KOPT-K1 (cell line): Measurements from ENCODE around the gene STARD3.

ENCODE experiments used
- H3K27ac ChIP-seq: fragments of 200-600 bp; sonication (generic); 2 replicates; pipeline ENCODE4 v1.5.1; 2016; ENCODE audit warnings: antibody characterized with exemption, mild to moderate bottlenecking, low read depth, low read length; ENCODE audit not compliant: poor library complexity, severe bottlenecking
- H3K36me3 ChIP-seq: fragments of 200-600 bp; sonication (generic); 2 replicates; pipeline ENCODE4 v1.5.1; 2017; ENCODE audit warnings: antibody characterized with exemption, mild to moderate bottlenecking, low read length, moderate library complexity; ENCODE audit not compliant: insufficient read depth
- H3K9me3 ChIP-seq: fragments of 200-600 bp; sonication (generic); 2 replicates; pipeline ENCODE4 v1.5.1; 2017; ENCODE audit warnings: antibody characterized with exemption, low read length, mild to moderate bottlenecking; ENCODE audit not compliant: insufficient read depth, poor library complexity, severe bottlenecking

STARD3 gene

GRCh38 chr17:39636587-39636926, 387 bp upstream of the STARD3 start:
- Histone ChIP-seq H3K9me3 (no peaks in the 10 kb centered on the region), H3K27ac (peak overlapping the region; percentile 82), H3K36me3 (peaks cover 15% of the 10 kb centered on the region; the same call in 1 of the 2 replicates)

DNA sequence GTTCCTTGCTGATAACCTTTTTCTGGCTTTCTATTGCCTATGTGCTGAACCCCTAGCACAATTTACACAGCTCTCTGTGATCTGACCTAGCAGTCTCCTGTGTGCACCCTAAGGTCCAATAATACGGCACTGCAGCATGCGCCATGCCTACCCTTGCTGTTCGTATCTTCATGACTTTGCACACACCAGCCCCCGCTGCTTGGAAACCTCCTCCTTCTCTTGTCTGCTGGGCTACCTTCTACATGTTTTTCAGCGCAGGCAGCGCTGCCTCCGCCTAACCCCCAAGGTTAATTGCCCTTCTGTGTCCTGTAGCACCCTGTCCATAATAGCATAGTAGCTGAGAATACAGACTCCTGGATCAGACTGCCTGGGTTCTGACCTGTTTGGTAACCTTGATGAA, 1.4 kb downstream of the STARD3 start:
- Histone ChIP-seq H3K27ac (peak overlapping the region; percentile 82), H3K9me3 (no peaks in the 10 kb centered on the region), H3K36me3 (peaks cover 15% of the 10 kb centered on the region; the same call in 1 of the 2 replicates)

DNA sequence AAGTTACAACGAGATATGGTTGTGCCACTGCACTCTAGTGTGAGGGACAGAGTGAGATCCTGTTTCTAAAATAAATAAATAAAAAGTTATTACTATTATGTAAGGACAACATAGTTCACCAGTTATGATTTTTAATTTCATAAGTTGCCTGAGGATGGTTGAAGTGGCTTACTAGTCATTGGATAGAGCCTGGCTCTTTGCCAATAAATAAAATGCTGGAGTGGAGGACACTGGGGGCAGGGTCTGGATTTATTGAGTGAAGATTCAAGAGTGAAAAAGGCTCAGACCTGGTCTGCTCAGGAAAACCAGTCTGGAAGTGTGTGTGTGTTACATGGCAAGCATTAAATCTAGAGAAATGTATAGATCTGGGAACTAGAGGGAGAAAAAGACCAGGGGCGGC, 2.1 kb downstream of the STARD3 start:
- H3K9me3 ChIP-seq, result no peaks in the 10 kb centered on the region
- H3K36me3 ChIP-seq, result peaks cover 15% of the 10 kb centered on the region; the same call in 1 of the 2 replicates
- no peak overlapping the region for H3K27ac ChIP-seq

- no peaks in the 10 kb centered on the region for H3K9me3 ChIP-seq
- peaks cover 15% of the 10 kb centered on the region; the same call in 1 of the 2 replicates for H3K36me3 ChIP-seq
- H3K27ac ChIP-seq, result no peak overlapping the region
Measured at GRCh38 chr17:39639566-39640458, 2.9 kb downstream of the STARD3 start.

- Histone ChIP-seq H3K9me3 (no peaks in the 10 kb centered on the region), H3K27ac (no peak overlapping the region), H3K36me3 (peaks cover 18% of the 10 kb centered on the region; the same call in 1 of the 2 replicates)
Measured at GRCh38 chr17:39640591-39641031, 3.7 kb downstream of the STARD3 start.

DNA sequence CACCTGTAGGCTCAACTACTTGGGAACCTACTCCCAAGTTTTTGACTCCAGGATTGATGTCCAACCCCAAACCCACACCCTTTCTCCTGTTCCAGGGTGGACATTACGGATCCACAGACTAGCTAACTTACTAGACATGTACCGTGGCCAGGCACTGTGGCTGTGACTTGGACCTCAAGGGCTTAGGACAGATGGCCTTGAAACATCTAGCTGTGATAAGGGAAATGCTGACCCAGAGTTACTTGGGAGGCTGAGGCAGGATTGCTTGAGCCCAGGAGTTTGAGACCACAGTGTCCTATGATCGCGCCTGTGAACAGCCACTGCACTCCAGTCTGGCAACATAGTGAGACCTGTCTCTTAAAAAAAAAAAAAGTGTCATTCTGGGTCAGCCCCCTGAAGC, 4.2 kb downstream of the STARD3 start:
- Histone ChIP-seq H3K27ac (no peak overlapping the region), H3K36me3 (peaks cover 18% of the 10 kb centered on the region; the same call in 1 of the 2 replicates), H3K9me3 (no peaks in the 10 kb centered on the region)

GRCh38 chr17:39641883-39642282, 4.9 kb downstream of the STARD3 start:
- Histone ChIP-seq H3K9me3 (no peaks in the 10 kb centered on the region), H3K27ac (no peak overlapping the region), H3K36me3 (peaks cover 18% of the 10 kb centered on the region; the same call in 1 of the 2 replicates)

DNA sequence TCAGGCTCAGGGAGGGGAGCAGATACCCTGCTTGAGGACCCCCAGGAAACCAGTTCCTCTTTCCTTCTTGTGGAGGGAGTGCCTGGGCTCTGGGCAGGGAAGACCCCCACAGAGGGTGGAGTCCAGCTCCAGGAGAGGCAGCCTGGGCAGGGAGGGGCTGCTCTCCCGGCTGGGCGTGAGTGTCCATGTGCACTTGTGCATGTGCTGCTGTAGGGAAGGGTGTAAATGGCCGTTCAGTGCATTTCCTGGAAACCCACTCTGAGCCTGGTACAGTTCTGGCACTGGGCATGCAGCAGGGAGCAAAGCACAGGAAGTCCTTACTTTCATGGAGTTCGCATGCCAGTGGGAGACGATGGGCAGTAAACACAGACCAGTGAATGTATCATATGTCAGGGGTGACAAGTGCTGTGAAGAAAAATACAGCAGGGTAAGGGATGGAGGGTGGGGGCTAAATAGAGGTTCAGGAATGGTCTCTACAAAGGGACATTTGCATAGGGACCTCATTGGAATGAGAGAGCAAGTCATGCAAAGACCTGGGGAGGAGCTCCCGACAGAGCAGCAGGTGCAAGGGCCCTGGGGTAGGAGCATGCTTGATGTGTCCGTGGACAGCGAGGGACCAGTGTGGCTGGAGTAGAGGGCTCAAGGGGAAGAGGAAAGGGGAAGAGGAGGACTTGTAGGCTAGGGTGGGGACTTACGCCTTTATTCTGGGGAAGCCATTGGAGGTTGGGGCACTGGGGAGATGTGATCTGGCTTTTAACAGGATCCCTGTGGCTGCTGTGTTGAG, 5.5 kb downstream of the STARD3 start:
- Histone ChIP-seq H3K36me3 (peaks cover 18% of the 10 kb centered on the region; the same call in 1 of the 2 replicates), H3K27ac (no peak overlapping the region), H3K9me3 (no peaks in the 10 kb centered on the region)

- Histone ChIP-seq H3K9me3 (no peaks in the 10 kb centered on the region), H3K27ac (no peak overlapping the region), H3K36me3 (peaks cover 18% of the 10 kb centered on the region; the same call in 1 of the 2 replicates)
Measured at GRCh38 chr17:39643271-39643670, 6.3 kb downstream of the STARD3 start.

- no peaks in the 10 kb centered on the region for H3K9me3 ChIP-seq
- no peak overlapping the region for H3K27ac ChIP-seq
- H3K36me3 ChIP-seq, result peaks cover 17% of the 10 kb centered on the region
Measured at GRCh38 chr17:39647256-39647655, 10.3 kb downstream of the STARD3 start.

DNA sequence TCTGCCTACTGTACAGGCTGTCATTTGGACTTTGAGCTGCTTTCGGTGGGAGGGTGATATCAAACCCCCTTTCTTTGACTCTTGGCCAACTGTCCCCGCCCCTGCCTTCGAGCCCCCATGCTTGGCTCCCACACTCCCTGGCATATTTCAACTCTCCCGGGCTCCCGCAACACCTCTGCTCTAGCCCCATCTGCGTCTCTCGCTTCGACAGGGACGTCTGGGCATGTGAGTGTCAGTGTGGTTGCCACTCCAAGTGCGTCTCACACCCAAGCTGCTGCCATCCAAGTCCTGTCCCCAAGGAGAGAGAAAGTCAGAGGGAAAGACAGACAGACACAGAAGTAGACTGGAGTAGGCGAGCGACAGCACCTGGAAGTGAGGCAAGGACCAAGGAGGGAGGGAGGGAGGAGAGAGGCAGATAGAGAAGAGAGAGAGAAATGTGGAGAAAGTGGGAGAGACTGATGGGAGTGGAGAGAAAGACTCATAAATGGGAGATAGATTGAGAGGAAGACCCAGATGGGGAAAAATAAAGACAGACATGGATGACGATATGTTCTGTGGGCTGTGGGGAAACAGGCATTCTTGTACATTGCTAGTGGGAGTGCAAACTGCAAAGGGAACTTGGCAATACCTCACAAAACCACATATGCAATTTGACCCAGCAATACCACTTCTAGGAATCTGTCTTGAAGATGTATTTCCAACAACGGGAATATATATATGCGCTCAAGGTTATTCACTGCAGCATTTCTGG, 11.8 kb downstream of the STARD3 start:
- H3K36me3 ChIP-seq, result peaks cover 23% of the 10 kb centered on the region
- H3K27ac ChIP-seq, result no peak overlapping the region
- H3K9me3 ChIP-seq, result no peaks in the 10 kb centered on the region

- peaks cover 35% of the 10 kb centered on the region for H3K36me3 ChIP-seq
- H3K27ac ChIP-seq, result no peak overlapping the region
- H3K9me3 ChIP-seq, result no peaks in the 10 kb centered on the region
Measured at GRCh38 chr17:39650121-39650579, 13.2 kb downstream of the STARD3 start.

- Histone ChIP-seq H3K36me3 (peaks cover 51% of the 10 kb centered on the region), H3K27ac (no peak overlapping the region), H3K9me3 (no peaks in the 10 kb centered on the region)
Measured at GRCh38 chr17:39651923-39652586, 15.1 kb downstream of the STARD3 start.

GRCh38 chr17:39652587-39653315, 15.8 kb downstream of the STARD3 start:
- Histone ChIP-seq H3K36me3 (peaks cover 57% of the 10 kb centered on the region), H3K27ac (no peak overlapping the region), H3K9me3 (no peaks in the 10 kb centered on the region)
